ENCODE data around the gene ACR. TPM values are rescaled to one million over a fixed set of nuclear protein-coding genes. Genes with fewer than 3 reads are reported as not detected.

ACR gene
- total and polyA plus RNA-seq, 2 of the 13 experiments (the other 11 are each of a cell fraction or from before 2014, with no cell fraction given) = 0.15 TPM; not detected in 1

DNA sequence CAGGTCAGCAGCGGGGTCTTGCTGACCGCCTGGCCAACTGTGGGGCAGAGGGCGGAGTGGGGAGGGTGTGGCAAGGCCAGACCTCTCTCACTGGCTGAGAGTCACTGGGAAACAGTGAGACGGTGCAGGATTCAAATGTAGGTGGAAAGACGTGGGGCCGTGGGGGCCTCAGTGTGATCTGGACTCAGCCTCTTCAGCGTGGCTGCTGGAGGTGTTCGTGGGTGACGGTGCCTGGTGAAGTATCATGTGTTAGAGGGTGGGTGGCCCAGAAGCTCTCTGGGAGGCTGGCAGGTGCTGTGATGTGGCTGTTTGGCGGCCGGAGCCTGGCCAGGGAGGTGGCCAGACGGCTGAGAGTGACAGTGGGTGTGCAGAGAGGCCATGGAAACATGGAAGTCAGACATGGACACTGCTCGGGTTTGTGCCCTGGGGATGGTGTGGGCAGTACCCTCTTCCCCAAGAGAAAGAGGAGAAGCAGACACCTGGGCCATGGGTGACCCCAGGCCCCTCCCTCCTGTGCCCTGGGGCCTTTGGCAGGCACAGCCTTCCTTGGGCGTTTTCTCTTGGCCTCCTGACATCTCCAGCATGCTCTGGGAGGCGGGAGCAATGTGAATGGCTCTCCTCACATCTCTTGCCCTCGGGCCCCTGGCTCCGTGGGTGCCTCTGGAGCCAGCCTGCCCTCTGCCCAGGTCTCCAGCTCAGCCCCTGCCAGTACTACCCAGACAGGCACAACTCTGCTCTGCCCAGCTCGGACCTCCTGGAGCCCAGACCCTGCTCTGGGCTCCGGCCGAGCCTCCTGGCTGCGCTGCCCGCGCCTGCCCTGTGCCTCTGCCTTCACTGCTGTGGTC, 10.1 kb upstream of the ACR start (continued):
- TF ChIP-seq, protein P1, sequence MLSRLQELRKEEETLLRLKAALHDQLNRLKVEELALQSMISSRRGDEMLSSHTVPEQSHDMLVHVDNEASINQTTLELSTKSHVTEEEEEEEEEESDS (CRISPR knock-in tag; IDR thresholded peaks at IDR 0.05; ENCODE audit: borderline replicate concordance) = no peak
- no peak for TF ChIP-seq HOXA3 (CRISPR knock-in tag; IDR thresholded peaks at IDR 0.05)

DNA sequence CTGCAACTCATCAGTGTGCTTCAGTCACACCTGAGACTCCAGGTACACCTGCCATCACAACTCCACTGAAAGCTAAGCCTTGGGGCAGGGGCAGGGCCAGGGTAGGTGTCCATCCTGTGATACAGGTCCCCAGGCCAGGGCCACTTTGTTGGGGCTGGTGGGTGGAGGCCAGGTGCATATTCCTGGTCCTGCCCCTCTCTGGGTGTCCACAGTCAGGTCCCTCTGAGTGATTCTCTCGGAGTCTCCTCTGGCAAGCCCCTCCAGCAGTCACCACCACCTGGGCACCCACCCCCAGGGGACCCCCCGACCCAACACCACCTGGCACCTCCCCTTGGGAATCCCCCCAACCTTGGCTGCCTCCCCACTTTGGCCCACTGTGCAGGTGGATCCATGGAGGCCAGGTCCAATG, 9.5 kb upstream of the ACR start:
- Histone ChIP-seq H3K27me3 (ENCODE audit: control insufficient read depth in 1 of 2, insufficient read depth in 2 of 2, low read length in 2 of 2) (no peaks in the 10 kb centered on the region), H4K20me1 (ENCODE audit: insufficient read depth, low read length) (no peaks in the 10 kb centered on the region; the same call in 1 of the 2 replicates), H3K9ac (ENCODE audit: insufficient read depth, low read depth, low read length) (no peak overlapping the region), H3K79me2 (ENCODE audit: insufficient read depth, low read length) (no peaks in the 10 kb centered on the region), H3K4me1 (ENCODE audit: insufficient read depth, low read length) (peaks cover 10% of the 10 kb centered on the region; the same call in 1 of the 2 replicates), H3K4me2 (ENCODE audit: low read depth, low read length) (no peak overlapping the region), H3K27ac (ENCODE audit: extremely low read length, insufficient read depth, low read length) (no peak overlapping the region), H3K36me3 (replicated peaks in 1 of 2; ENCODE audit: control insufficient read depth in 1 of 2, insufficient read depth in 2 of 2, low read length in 2 of 2) (peaks cover 15 to 21% of the 10 kb centered on the region in 2 experiments), H3K9me3 (ENCODE audit: low read length) (no peaks in the 10 kb centered on the region), H3K4me3 (replicated peaks in 1 of 3; ENCODE audit: insufficient read depth in 1 of 3, low read depth in 2 of 3, low read length in 3 of 3) (no peak overlapping the region), H2AFZ (ENCODE audit: low read length) (no peak overlapping the region)
- TF ChIP-seq FOXO1 (CRISPR knock-in tag; IDR thresholded peaks at IDR 0.05) = no peak
- TF ChIP-seq, protein P2, sequence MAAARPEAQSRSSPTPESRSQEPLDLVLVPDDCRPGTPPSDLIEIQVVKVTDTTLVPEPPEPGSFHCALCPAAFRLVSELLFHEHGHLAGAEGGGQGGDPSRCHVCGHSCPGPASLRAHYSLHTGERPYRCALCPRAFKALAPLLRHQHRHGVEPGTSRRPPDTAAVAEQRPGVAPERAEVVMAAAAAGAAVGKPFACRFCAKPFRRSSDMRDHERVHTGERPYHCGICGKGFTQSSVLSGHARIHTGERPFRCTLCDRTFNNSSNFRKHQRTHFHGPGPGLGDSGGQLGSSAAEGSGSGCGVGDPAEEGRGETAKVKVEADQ (CRISPR knock-in tag; IDR thresholded peaks at IDR 0.05; ENCODE audit: borderline replicate concordance) = no peak
- no peak for TF ChIP-seq SMAD3 (CRISPR knock-in tag; IDR thresholded peaks at IDR 0.05)
- TF ChIP-seq ELF3 (CRISPR knock-in tag; IDR thresholded peaks at IDR 0.05) = no peak
- TF ChIP-seq GATAD2A (CRISPR knock-in tag; IDR thresholded peaks at IDR 0.05) = no peak
- TF ChIP-seq REXO4 (CRISPR knock-in tag; IDR thresholded peaks at IDR 0.05; ENCODE audit: borderline replicate concordance) = no peak
- no CpG with 5 or more reads among the region's 2 CpGs for WGBS (ENCODE audit: low lambda C conversion rate)
- ChIA-PET CTCF (ENCODE audit: low intra/inter-chr PET ratio, low total read pairs) (no interaction called here), POLR2A (no interaction called here)
- FAIRE-seq (no peak), DNase-seq (ENCODE audit: low spot score) (no peak), ATAC-seq (no peak)
- in situ Hi-C loops (cut with HindIII; ENCODE audit: extremely low pct_ligation_motif_present, low pct_unique_long_range_greater_than_20kb) = no loop called here
- intact Hi-C loops (cut with micrococcal nuclease; ENCODE audit: unreplicated experiment) = no loop called here
- no TSS peak for BruUV-seq (replicated peaks)

All from HepG2 (cell line).